GM19351 (cell line): ENCODE results near the gene GNB1.

Experiments used
- ATAC-seq: cut with Tn5 transposase; IDR thresholded peaks from one replicate; pipeline ENCODE4 v1.9.1; 2021; ENCODE audit warnings: mild to moderate bottlenecking, moderate library complexity; ENCODE audit not compliant: unreplicated experiment

The GNB1 gene

DNA sequence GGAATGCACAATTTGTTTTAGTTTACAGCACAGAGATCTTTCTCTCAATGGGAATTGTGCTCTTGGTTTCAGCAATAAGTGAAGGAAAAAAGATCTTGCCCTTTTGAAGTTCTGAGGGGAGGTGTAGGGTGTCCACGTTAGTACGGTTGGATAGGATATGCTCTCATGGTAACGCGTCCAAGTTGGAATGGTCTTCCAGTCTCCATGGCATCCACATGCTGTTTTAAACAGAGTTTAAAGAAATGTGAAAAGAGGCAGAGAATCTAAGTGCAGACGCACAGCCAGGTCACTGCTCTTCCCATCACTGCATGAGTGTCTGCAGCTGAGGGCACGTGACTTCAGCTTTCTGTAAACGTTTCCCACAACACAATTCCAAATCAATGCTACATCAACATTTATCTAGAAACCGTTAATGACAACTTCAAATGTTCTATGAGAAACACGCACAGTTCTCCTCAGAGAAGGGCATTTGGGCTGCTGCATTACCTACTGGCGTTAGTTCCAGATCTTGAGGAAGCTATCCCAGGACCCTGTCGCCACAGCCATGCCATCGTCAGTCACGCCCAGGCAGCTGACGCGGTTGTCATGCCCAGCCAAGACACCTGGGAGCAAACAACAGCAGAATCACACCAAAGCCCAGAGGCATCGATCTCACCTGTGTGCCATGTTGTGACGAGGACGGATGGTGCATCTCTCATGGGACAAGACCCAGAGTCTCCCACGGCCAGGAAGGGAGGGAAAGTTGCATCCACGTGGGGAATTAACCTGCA, 103.9 kb downstream of the GNB1 start:
- no peak for ATAC-seq

DNA sequence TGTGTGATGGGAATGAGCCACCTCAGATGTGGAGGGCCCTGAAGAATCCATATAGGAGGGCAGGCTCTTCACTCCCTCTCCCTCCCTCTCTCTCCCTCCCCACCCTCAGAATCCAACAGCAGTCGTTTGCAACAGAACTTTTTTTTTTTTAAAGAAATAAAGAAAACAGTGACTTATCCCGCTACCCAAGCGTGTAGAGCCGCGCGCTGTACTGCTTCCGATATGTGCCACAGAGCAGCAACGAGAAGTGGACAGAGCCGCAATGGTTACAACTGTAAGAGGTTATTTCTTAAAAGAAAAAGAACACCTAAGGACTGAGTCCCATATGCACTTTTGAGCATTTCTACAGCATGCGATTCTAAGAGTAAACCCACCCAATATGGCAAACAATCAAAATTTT, 105.2 kb downstream of the GNB1 start:
- ATAC-seq, result no peak

- no peak for ATAC-seq
These were observed 106.0 kb downstream of the GNB1 start for GRCh38 chr1:1784933-1785332.

DNA sequence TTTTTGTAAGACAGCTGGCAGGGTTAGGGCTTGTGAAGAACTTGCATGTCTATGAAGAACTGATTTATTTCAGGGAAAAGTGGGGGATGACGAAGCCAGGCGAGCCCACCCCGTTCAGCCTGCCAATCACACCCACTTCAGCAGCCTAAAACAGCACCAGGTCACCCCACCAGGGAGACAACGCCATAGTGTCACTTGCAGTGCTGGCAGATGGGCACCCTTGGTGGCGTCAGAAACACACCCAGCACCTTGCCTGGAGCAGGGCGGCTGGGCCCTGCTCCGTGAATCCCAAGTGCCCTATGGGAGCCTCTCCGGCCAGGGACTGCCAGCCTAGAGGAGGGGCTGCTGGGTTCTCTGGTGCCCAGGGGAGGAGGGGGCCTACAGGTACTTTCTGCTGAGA, 107.6 kb downstream of the GNB1 start:
- ATAC-seq, result no peak

DNA sequence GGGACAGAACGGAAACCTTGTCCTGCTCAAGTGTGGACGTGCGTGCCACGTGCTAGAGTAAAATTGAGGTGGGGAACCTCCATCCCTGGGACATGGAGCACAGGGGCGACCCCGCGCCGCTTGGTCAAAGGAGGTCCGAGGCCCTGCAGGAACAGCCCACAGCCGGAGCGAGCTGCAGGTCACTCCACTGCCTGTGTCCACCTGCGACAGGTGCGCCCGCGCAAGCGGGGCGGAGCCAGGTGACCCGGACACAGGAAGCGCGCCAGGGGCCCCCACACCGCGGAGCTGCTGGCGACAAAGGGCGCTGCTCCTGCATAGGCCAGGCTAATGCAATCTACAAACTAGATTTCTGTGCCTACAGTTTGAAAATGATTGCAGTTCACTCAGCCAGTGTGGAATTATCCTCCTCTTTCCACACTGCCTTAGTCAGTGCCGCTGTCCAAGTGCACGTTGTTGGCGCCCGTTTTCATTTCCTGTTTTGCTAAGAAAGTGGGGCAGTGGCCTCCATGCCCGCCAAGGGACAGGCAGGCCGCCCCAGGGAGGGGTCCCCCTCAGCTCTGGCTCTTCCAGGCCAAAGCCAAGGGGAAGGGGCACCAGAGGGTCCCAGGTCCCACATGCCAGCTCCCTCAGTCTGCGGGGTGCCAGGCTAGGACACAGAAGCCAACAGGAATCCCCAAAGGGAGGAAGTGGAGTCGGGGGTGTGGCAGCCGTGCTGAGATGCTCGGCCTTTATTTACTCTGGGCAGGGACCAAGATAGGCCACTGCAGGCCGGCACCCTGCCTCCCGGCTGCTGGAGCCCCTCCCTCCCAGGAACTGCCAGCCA, 108.3 kb downstream of the GNB1 start:
- ATAC-seq, result no peak

DNA sequence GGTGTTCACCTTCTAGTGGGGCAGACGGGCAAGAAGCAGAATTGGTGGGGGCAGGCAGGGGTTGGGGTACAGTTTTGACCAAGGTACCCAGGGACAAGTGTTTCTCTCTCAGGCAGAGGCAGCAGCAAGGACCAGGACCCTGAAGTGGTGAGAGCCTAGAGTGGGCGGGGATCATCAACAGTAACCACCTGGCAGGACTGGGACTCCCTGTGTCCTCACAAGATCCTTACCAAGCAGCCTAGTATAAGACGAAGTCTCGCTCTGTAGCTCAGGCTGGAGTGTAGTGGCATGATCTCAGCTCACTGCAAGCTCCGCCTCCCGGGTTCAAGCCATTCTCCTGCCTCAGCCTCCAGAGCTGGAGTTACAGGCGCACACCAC, 109.4 kb downstream of the GNB1 start:
- no peak for ATAC-seq

DNA sequence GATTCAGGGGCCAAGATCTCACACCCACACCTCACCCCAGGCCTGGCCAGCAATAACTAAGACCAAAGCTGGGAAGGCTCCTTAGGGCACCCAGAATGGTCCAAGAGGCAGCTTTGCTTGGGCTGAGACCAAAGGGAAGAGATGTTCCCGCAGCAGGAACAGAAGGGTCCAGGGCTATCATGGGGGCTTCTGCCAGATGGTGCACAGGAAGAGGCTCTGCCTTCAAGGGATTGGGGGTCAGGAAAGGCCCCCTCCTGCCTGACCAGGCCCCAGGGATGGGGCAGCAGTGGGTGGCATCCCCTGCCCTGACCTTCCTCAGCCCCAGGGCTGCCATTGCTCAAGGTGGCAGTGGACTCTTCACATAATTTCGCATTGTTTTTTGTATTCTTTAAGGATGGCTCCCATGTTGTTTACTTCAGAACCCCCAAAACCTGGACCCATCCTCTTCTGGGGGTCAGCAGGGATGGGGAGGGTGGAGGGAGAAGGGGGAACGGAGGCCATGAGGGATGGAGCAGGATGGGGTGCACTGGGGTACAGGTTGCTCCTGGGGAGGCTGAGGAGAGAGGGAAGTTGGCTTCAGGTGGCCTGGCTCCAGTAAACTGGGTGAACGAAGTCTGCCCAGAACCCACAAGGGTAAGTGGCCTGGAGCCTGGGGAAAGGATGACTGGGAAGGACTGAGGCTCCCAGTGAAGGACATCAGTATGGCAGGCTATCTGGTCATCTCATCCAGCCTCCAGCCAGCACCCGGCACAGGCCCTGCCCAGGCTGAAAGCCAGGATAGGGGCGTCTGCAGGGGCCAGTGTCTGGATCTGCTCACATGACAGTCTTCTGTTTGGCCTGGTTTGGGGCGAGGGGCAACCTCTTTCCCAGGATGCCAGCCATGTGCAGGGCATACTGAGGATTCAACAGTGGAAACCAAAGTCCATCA, 110.0 kb downstream of the GNB1 start:
- no peak for ATAC-seq

DNA sequence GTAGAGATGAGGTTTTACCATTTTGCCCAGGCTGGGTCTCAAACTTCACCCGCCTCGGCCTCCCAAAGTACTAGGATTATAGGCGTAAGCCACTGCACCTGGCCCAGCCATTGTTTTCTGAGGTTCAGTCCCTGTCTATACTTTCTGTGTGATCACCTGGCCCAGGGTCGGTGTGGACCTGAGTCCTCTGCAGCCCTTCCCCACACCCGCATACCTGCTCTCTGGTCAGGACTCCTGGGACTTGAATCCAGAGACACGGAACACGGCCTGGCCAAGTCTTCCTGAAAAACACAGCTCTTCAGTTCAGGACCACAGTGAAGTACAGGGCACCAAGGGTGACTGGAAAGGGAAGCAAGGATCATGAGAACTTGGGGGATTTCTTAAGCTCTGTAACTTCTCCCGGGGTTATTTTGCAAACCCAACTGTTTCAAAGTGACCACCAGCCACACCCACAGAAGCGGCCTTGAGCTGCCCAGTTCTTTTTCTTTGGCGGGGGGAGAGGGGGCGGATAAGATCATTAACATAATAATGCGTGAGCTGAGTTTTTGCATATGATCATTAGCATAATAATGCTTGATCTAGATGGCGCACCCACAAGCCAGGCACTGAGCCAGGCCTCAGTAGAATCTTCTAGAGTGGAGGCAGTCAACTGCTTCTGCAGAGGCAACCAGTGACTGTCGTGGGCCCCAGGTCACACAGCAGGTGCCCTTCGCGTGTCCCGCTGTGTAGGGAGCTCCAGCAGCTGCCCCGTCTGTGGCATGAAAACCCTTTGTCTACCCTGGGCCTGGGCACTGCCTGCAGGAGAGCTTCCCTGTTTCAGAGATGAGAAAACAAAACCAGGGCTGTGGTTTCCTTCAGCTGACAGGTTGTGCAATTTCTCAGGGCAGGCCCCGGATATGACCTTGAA, 110.9 kb downstream of the GNB1 start:
- ATAC-seq, result peak; percentile 35

- ATAC-seq, result no peak
These were observed 111.6 kb downstream of the GNB1 start for GRCh38 chr1:1779320-1779675.

GRCh38 chr1:1778663-1779319, 112.1 kb downstream of the GNB1 start:
- peak; percentile 67 for ATAC-seq

- ATAC-seq, result peak; percentile 29
These were observed 112.8 kb downstream of the GNB1 start, which contains the start of gene NADK for GRCh38 chr1:1777950-1778662. NADK (minus strand) TSS chr1:1778470; CDS start chr1:1765406, 13,064 bp downstream.

GRCh38 chr1:1777583-1777899, 113.3 kb downstream of the GNB1 start:
- ATAC-seq, result no peak

GRCh38 chr1:1776672-1777582, 114.0 kb downstream of the GNB1 start:
- no peak for ATAC-seq

DNA sequence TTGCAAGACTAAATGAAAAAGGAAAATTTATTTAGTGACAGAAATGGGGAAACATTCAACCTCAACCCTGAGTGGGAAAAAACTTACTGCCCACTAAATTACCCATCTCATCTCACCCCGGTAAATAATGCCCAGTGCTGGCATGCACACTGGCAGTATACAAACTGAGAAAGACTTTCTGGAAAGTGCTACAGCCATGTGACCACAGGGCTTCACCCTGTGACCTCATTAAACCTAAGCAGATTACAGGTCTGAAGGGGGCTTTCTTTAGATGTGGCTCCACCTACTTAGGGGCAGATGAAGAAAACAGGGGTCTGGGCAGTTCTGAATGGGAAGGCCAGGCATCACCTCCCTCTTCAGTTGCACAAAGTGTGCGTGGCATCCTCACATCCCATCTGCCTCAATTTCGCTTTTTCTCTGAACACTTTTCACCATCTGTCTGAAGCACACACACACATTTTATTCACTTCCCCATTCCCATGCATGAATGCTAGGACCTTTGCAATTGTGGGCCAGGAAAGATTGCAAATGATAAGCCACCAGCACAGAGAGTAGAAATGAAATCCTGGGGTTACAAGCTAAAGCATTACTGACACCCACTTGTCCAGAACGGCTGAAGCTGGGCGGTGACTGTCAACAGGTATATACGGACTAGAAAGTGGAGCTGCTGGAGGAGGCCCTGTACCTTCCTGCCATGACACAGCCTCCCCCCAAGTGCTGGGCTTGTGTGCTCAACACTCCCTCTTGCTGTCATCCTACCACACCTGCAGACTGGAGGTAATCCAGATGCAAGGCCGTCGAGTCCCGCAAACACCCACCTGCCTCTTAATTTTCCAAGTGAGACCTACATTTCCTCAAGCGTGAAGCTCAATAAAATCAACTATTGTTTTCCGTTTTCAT, 115.3 kb downstream of the GNB1 start:
- no peak for ATAC-seq

- ATAC-seq, result no peak
These were observed 117.0 kb downstream of the GNB1 start for GRCh38 chr1:1773874-1774273.

DNA sequence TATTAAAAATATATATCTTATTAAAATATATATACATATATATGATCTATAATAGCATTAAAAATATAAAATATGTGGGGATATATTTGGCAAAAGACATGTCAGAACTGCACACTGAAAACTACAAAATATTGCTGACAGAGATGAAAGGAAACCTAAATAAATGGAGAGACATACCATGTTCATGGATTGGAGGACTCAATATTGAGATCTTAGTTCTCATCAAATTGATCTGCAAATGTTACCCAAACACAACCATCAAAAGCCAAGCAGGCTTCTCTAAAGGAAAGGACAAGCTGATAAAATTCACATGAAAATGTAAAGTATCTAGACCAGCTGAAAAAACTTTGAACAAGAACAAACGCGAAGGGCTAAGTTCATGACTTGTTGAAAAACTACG, 119.8 kb downstream of the GNB1 start:
- no peak for ATAC-seq

DNA sequence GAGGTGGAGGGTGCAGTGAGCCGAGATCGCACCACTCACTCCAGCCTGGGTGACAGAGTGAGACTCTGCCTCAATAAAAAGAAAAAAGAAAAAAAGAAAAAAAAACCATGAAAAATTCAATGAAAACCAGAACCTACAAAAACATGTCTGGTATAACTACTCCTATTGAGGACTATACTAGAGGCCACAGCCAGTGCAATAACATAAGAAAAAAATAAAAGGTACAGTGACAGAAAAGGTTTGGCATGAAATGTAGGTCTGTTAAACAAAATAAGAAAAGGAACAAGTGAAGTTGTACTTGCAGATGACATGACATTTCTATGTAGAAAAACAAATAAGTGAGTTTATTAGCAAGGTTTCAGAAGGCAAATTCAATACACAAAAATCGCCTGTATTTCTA, 120.8 kb downstream of the GNB1 start:
- no peak for ATAC-seq
